ENCODE results near the gene POLDIP3. TPM values are rescaled to one million over a fixed set of nuclear protein-coding genes. Genes with fewer than 3 reads are reported as not detected.
"Not testable (repeated sequence)": the region's sequence is repeated elsewhere in the genome, so short reads cannot be mapped to it uniquely, and the experiment has no call there.

Gene POLDIP3
- total RNA-seq, 2 donors from 2014 or later: 81.9 to 102 TPM

- H3K27me3 ChIP-seq (ENCODE audit: control insufficient read depth, insufficient read depth, low read length, poor library complexity, severe bottlenecking); H3K4me1 Mint-ChIP-seq; H3K9me3 Mint-ChIP-seq; H3K27me3 Mint-ChIP-seq (ENCODE audit: insufficient read depth); H3K9me3 ChIP-seq (ENCODE audit: control insufficient read depth, low read length); H3K9ac ChIP-seq (ENCODE audit: extremely low read depth, low read length, poor library complexity, severe bottlenecking); H3K27ac Mint-ChIP-seq; DNase-seq; H3K27ac ChIP-seq (ENCODE audit: low read depth, low read length); H3K4me3 Mint-ChIP-seq; H3K4me1 ChIP-seq (ENCODE audit: control insufficient read depth, insufficient read depth, low read length); H3K4me3 ChIP-seq (ENCODE audit: low read length): not testable (repeated sequence)
- peaks cover 27% of the 10 kb centered on the region for H3K36me3 Mint-ChIP-seq (ENCODE audit: low read depth)
- 96% methylated on average over 24 of the region's 30 CpGs; no CpG with 5 or more reads in 1 of the 2 experiments for WGBS, 2 experiments (ENCODE audit: insufficient coverage in 1 of 2, insufficient read length in 1 of 2)
- H3K36me3 ChIP-seq (ENCODE audit: control insufficient read depth, insufficient read depth, low read length): peaks cover 33% of the 10 kb centered on the region
These were observed 38.6 kb downstream of the POLDIP3 start for GRCh38 chr22:42575996-42576574.

- peaks cover 32% of the 10 kb centered on the region for H3K36me3 ChIP-seq (ENCODE audit: control insufficient read depth, insufficient read depth, low read length)
- not testable (repeated sequence) for H3K4me1 Mint-ChIP-seq; H3K4me3 ChIP-seq (ENCODE audit: low read length); DNase-seq; H3K9me3 Mint-ChIP-seq; H3K9ac ChIP-seq (ENCODE audit: extremely low read depth, low read length, poor library complexity, severe bottlenecking); H3K4me3 Mint-ChIP-seq; H3K27me3 ChIP-seq (ENCODE audit: control insufficient read depth, insufficient read depth, low read length, poor library complexity, severe bottlenecking); H3K27ac Mint-ChIP-seq; H3K27me3 Mint-ChIP-seq (ENCODE audit: insufficient read depth); H3K9me3 ChIP-seq (ENCODE audit: control insufficient read depth, low read length); H3K4me1 ChIP-seq (ENCODE audit: control insufficient read depth, insufficient read depth, low read length); H3K27ac ChIP-seq (ENCODE audit: low read depth, low read length)
- H3K36me3 Mint-ChIP-seq (ENCODE audit: low read depth): peaks cover 30% of the 10 kb centered on the region
- 96 to 100% methylated on average over 3 to 11 of the region's 21 CpGs for WGBS, 2 experiments (ENCODE audit: insufficient coverage in 1 of 2, insufficient read length in 1 of 2)
These were observed 40.2 kb downstream of the POLDIP3 start for GRCh38 chr22:42574468-42574867.

- peaks cover 30% of the 10 kb centered on the region for H3K36me3 Mint-ChIP-seq (ENCODE audit: low read depth)
- H3K9me3 Mint-ChIP-seq: not testable (repeated sequence)
- 60% methylated on average over 1 of the region's 1 CpG; no CpG with 5 or more reads in 1 of the 2 experiments for whole genome bisulfite sequencing, 2 experiments (ENCODE audit: insufficient coverage in 1 of 2, insufficient read length in 1 of 2)
These were observed 40.6 kb downstream of the POLDIP3 start for GRCh38 chr22:42574046-42574445.

GRCh38 chr22:42571068-42571467 lies 43.6 kb downstream of the POLDIP3 start:
- H3K4me1 ChIP-seq (ENCODE audit: control insufficient read depth, insufficient read depth, low read length); DNase-seq; H3K4me3 ChIP-seq (ENCODE audit: low read length); H3K9me3 Mint-ChIP-seq; H3K27me3 ChIP-seq (ENCODE audit: control insufficient read depth, insufficient read depth, low read length, poor library complexity, severe bottlenecking); H3K27ac Mint-ChIP-seq; H3K27me3 Mint-ChIP-seq (ENCODE audit: insufficient read depth); H3K9me3 ChIP-seq (ENCODE audit: control insufficient read depth, low read length); H3K9ac ChIP-seq (ENCODE audit: extremely low read depth, low read length, poor library complexity, severe bottlenecking); H3K4me3 Mint-ChIP-seq; H3K27ac ChIP-seq (ENCODE audit: low read depth, low read length); H3K4me1 Mint-ChIP-seq: not testable (repeated sequence)
- H3K36me3 Mint-ChIP-seq (ENCODE audit: low read depth): peaks cover 28% of the 10 kb centered on the region
- WGBS, 2 experiments (ENCODE audit: insufficient coverage in 1 of 2, insufficient read length in 1 of 2): 85 to 91% methylated on average over 5 to 12 of the region's 12 CpGs
- H3K36me3 ChIP-seq (ENCODE audit: control insufficient read depth, insufficient read depth, low read length): peaks cover 32% of the 10 kb centered on the region

More at GRCh38 chr22:42574046-42574445, 40.6 kb downstream of the POLDIP3 start:
- H3K27me3 ChIP-seq (ENCODE audit: control insufficient read depth, insufficient read depth, low read length, poor library complexity, severe bottlenecking); H3K4me3 ChIP-seq (ENCODE audit: low read length); H3K27me3 Mint-ChIP-seq (ENCODE audit: insufficient read depth); DNase-seq; H3K4me1 Mint-ChIP-seq; H3K9ac ChIP-seq (ENCODE audit: extremely low read depth, low read length, poor library complexity, severe bottlenecking); H3K27ac ChIP-seq (ENCODE audit: low read depth, low read length); H3K27ac Mint-ChIP-seq; H3K4me3 Mint-ChIP-seq; H3K4me1 ChIP-seq (ENCODE audit: control insufficient read depth, insufficient read depth, low read length); H3K9me3 ChIP-seq (ENCODE audit: control insufficient read depth, low read length): not testable (repeated sequence)
- peaks cover 36% of the 10 kb centered on the region for H3K36me3 ChIP-seq (ENCODE audit: control insufficient read depth, insufficient read depth, low read length)

- not testable (repeated sequence) for H3K4me3 ChIP-seq (ENCODE audit: low read length); H3K27me3 Mint-ChIP-seq (ENCODE audit: insufficient read depth); H3K4me1 ChIP-seq (ENCODE audit: control insufficient read depth, insufficient read depth, low read length); H3K9ac ChIP-seq (ENCODE audit: extremely low read depth, low read length, poor library complexity, severe bottlenecking); H3K9me3 ChIP-seq (ENCODE audit: control insufficient read depth, low read length); H3K4me1 Mint-ChIP-seq; H3K27ac ChIP-seq (ENCODE audit: low read depth, low read length); DNase-seq; H3K27me3 ChIP-seq (ENCODE audit: control insufficient read depth, insufficient read depth, low read length, poor library complexity, severe bottlenecking); H3K4me3 Mint-ChIP-seq; H3K27ac Mint-ChIP-seq; H3K9me3 Mint-ChIP-seq
- peaks cover 37% of the 10 kb centered on the region for H3K36me3 ChIP-seq (ENCODE audit: control insufficient read depth, insufficient read depth, low read length)
- 94 to 97% methylated on average over 6 to 8 of the region's 9 CpGs for WGBS, 2 experiments (ENCODE audit: insufficient coverage in 1 of 2, insufficient read length in 1 of 2)
- H3K36me3 Mint-ChIP-seq (ENCODE audit: low read depth): peaks cover 32% of the 10 kb centered on the region
These were observed 44.1 kb downstream of the POLDIP3 start for GRCh38 chr22:42570580-42570979.

GRCh38 chr22:42567950-42568349 lies 46.7 kb downstream of the POLDIP3 start:
- H3K36me3 ChIP-seq (ENCODE audit: control insufficient read depth, insufficient read depth, low read length): peaks cover 57% of the 10 kb centered on the region
- H3K9ac ChIP-seq (ENCODE audit: extremely low read depth, low read length, poor library complexity, severe bottlenecking); DNase-seq; H3K4me3 Mint-ChIP-seq; H3K4me1 ChIP-seq (ENCODE audit: control insufficient read depth, insufficient read depth, low read length); H3K9me3 ChIP-seq (ENCODE audit: control insufficient read depth, low read length); H3K27me3 ChIP-seq (ENCODE audit: control insufficient read depth, insufficient read depth, low read length, poor library complexity, severe bottlenecking); H3K27ac Mint-ChIP-seq; H3K9me3 Mint-ChIP-seq; H3K27me3 Mint-ChIP-seq (ENCODE audit: insufficient read depth); H3K4me1 Mint-ChIP-seq; H3K4me3 ChIP-seq (ENCODE audit: low read length); H3K27ac ChIP-seq (ENCODE audit: low read depth, low read length): not testable (repeated sequence)
- WGBS, 2 experiments (ENCODE audit: insufficient coverage in 1 of 2, insufficient read length in 1 of 2): 76 to 86% methylated on average over 3 to 5 of the region's 6 CpGs
- peaks cover 34% of the 10 kb centered on the region for H3K36me3 Mint-ChIP-seq (ENCODE audit: low read depth)
